Measurements from ENCODE around the gene SPECC1L.

- TF ChIP-seq POLR2AphosphoS5 (IDR thresholded peaks at IDR 0.05; ENCODE audit: borderline replicate concordance, low read depth, low read length), result no peak
- no peak for TF ChIP-seq EZH2 (IDR thresholded peaks at IDR 0.05)
Observed at GRCh38 chr22:24407884-24408283, 137.3 kb downstream of the SPECC1L start.
